A549 treated with AZD2906 at 1 μM for 4 hours (cell line): ENCODE data around the gene SNX4. TPM values are rescaled to one million over a fixed set of nuclear protein-coding genes. Genes with fewer than 3 reads are reported as not detected.

ENCODE experiments used
- total RNA-seq: library from RNA; stranded (reverse); fragments of 200-300 nt; extraction: Qiagen RNA extraction; gene quantifications from 5 replicates; pipeline ENCODE4 v1.2.3, GENCODE V29; 2022

Gene SNX4
- 19.5 to 29.0 TPM (median 21.1 TPM) in 5 replicates for total RNA-seq

GRCh38 chr3:125519678-125520562 lies at the start of gene SNX4:
Gene SNX4 (minus strand): TSS chr3:125520202. CDS start chr3:125520172, 30 bp downstream.

Other genes with a start within 250 kb of the SNX4 start
- gene ZNF148, start 144.9 kb downstream of the SNX4 start, total RNA-seq: 6.5 to 10.3 TPM (median 8.3 TPM) in 5 replicates
- 6.0 to 8.7 TPM (median 7.3 TPM) in 5 replicates for gene OSBPL11, start 75.3 kb upstream of the SNX4 start, total RNA-seq